ENCODE results near the gene LRRN2. TPM values are rescaled to one million over a fixed set of nuclear protein-coding genes. Genes with fewer than 3 reads are reported as not detected.

LRRN2 gene
- total RNA-seq, 1 donor from 2014 or later = 9.4 TPM

GRCh38 chr1:204714861-204715511 is 29.4 kb upstream of the LRRN2 start:
- Mint-ChIP-seq H3K27me3 (peaks cover 43% of the 10 kb centered on the region), H3K4me1 (ENCODE audit: low read depth) (peaks cover 3% of the 10 kb centered on the region), H3K9me3 (ENCODE audit: low read depth) (no peaks in the 10 kb centered on the region), H3K27ac (no peak overlapping the region), H3K36me3 (ENCODE audit: insufficient read depth) (no peaks in the 10 kb centered on the region), H3K4me3 (ENCODE audit: low read depth) (no peak overlapping the region)
- no peak for TF ChIP-seq CTCF (IDR thresholded peaks at IDR 0.05; ENCODE audit: unreplicated experiment)
- no peak for DNase-seq (ENCODE audit: low spot score, unreplicated experiment)

- no peak overlapping the region for H3K4me3 Mint-ChIP-seq (ENCODE audit: low read depth)
- no peak for DNase-seq (ENCODE audit: low spot score, unreplicated experiment)
- peaks cover 48% of the 10 kb centered on the region for H3K27me3 Mint-ChIP-seq
- TF ChIP-seq CTCF (IDR thresholded peaks at IDR 0.05; ENCODE audit: unreplicated experiment) = no peak
- no peak overlapping the region for H3K27ac Mint-ChIP-seq
- no peaks in the 10 kb centered on the region for H3K36me3 Mint-ChIP-seq (ENCODE audit: insufficient read depth)
- H3K9me3 Mint-ChIP-seq (ENCODE audit: low read depth) = no peaks in the 10 kb centered on the region
- peaks cover 3% of the 10 kb centered on the region for H3K4me1 Mint-ChIP-seq (ENCODE audit: low read depth)
Measured at GRCh38 chr1:204714194-204714860, 28.8 kb upstream of the LRRN2 start.

- H3K27me3 Mint-ChIP-seq = peaks cover 56% of the 10 kb centered on the region
- no peak for TF ChIP-seq CTCF (IDR thresholded peaks at IDR 0.05; ENCODE audit: unreplicated experiment)
- no peaks in the 10 kb centered on the region for H3K9me3 Mint-ChIP-seq (ENCODE audit: low read depth)
- no peaks in the 10 kb centered on the region for H3K36me3 Mint-ChIP-seq (ENCODE audit: insufficient read depth)
- H3K4me3 Mint-ChIP-seq (ENCODE audit: low read depth) = no peak overlapping the region
- no peak overlapping the region for H3K27ac Mint-ChIP-seq
- no peak for DNase-seq (ENCODE audit: low spot score, unreplicated experiment)
- H3K4me1 Mint-ChIP-seq (ENCODE audit: low read depth) = peaks cover 3% of the 10 kb centered on the region
Measured at GRCh38 chr1:204713541-204713940, 28.0 kb upstream of the LRRN2 start.

- H3K4me1 Mint-ChIP-seq (ENCODE audit: low read depth) = peaks cover 3% of the 10 kb centered on the region
- H3K27ac Mint-ChIP-seq = no peak overlapping the region
- peaks cover 60% of the 10 kb centered on the region for H3K27me3 Mint-ChIP-seq
- DNase-seq (ENCODE audit: low spot score, unreplicated experiment) = no peak
- TF ChIP-seq CTCF (IDR thresholded peaks at IDR 0.05; ENCODE audit: unreplicated experiment) = no peak
- H3K4me3 Mint-ChIP-seq (ENCODE audit: low read depth) = no peak overlapping the region
- no peaks in the 10 kb centered on the region for H3K9me3 Mint-ChIP-seq (ENCODE audit: low read depth)
- no peaks in the 10 kb centered on the region for H3K36me3 Mint-ChIP-seq (ENCODE audit: insufficient read depth)
Measured at GRCh38 chr1:204712708-204713430, 27.3 kb upstream of the LRRN2 start.

GRCh38 chr1:204711947-204712701 is 26.6 kb upstream of the LRRN2 start:
- Mint-ChIP-seq H3K36me3 (ENCODE audit: insufficient read depth) (no peaks in the 10 kb centered on the region), H3K4me3 (ENCODE audit: low read depth) (no peak overlapping the region), H3K4me1 (ENCODE audit: low read depth) (peaks cover 3% of the 10 kb centered on the region), H3K9me3 (ENCODE audit: low read depth) (no peaks in the 10 kb centered on the region), H3K27me3 (peaks cover 62% of the 10 kb centered on the region), H3K27ac (no peak overlapping the region)
- TF ChIP-seq CTCF (IDR thresholded peaks at IDR 0.05; ENCODE audit: unreplicated experiment) = no peak
- DNase-seq (ENCODE audit: low spot score, unreplicated experiment) = no peak

Measured in progenitor cell of endocrine pancreas (in vitro differentiated cells).